NB4 (cell line): Measurements from ENCODE around the gene ANKRD55.
"Not testable (repeated sequence)": the region's sequence is repeated elsewhere in the genome, so short reads cannot be mapped to it uniquely, and the experiment has no call there.

ENCODE experiments used
- DNase-seq: peaks from one replicate; pipeline ENCODE4 v3.0.0; 2010; ENCODE audit warnings: low read depth
- H3K4me3 ChIP-seq: one replicate; pipeline ENCODE4 v1.5.1; 2011; ENCODE audit warnings: mild to moderate bottlenecking, low read depth, low read length, moderate library complexity
- CTCF ChIP-seq: IDR thresholded peaks from one replicate; pipeline ENCODE4 v1.5.1; 2012; ENCODE audit warnings: low read depth, low read length
- MAX ChIP-seq: IDR thresholded peaks from 2 replicates; pipeline ENCODE4 v1.6.1; 2011; ENCODE audit warnings: low read depth, low read length
- MYC ChIP-seq: IDR thresholded peaks from 2 replicates; pipeline ENCODE4 v1.6.1; 2011; ENCODE audit warnings: low read depth, low read length
- POLR2A ChIP-seq: IDR thresholded peaks from 2 replicates; pipeline ENCODE4 v1.6.1; 2011; ENCODE audit warnings: mild to moderate bottlenecking; ENCODE audit not compliant: insufficient read length; ENCODE audit errors: extremely low read depth

ANKRD55 gene

DNA sequence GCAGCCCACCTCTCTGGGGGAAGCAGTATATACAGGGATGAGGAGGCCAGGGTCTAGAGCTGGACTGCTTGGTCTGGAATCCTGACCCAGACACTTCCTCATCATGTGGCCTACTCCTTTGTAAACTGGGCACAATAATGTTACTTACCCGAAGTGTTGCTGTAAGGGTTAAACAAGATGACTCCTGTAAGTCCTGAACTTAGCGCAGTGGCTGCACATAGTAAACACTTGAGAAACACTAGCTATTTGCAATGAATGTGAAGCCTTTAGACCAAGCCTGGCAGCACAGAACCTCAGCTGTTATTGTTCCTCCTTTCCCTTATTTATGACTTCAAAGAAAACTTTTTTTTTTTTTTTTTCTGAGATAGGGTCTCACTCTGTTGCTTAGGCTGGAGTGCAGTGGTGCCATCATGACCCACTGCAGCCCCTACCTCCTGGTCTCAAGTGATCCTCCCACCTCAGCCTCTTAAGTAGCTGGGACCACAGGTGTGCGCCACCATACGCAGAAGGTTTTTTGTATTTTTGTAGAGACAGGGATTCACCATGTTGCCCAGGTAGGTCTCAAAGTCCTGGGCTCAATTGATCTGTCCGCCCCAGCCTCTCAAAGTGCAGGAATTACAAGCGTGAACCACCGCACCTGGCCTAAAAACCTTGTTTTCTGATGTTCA lies 142.2 kb downstream of the ANKRD55 start:
- TF ChIP-seq CTCF, result no peak
- no peak for TF ChIP-seq MAX
- no peak for TF ChIP-seq POLR2A
- no peak for TF ChIP-seq MYC
- no peak overlapping the region for H3K4me3 ChIP-seq
- no peak for DNase-seq

DNA sequence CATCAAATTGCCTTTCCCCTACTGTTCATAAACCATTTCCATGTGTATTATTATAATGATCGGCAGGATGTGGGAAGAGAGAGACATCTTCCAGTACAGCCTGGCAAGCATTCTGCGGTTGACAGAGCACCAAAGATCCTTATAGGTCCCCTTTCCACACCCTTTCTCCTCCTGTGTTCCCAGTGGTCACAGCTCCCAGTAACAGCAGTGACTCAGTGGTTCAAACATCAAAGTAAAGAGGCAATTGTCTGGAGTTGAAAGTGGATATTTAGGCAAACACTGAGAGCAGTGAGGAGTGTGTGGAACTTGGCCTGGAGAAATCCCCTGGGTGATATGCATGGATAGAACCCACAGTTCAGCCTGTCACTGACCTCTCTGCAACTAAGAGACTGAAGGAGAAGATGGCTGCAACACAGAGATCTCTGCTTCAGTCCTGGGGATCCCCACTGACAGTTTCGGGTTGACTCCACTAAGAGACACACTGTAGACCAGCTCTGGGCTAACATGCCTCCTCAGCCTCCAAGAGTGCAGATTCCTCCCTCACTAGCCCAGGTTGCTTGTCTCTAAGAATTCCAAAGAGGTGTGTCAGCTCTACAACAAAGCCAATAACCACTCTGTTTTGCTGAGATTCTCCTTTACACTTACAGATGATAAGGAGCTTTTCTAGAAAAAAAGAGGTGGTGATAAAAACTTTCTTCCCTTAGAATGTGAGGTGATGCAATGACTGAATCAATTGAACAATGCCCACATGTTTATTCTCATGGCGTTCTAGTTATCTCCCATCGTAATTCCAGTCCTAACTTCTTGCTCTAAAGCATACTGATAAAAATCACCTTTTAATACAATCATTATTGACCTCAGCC lies 143.9 kb downstream of the ANKRD55 start:
- H3K4me3 ChIP-seq, result no peak overlapping the region
- DNase-seq, result no peak
- TF ChIP-seq MYC (no peak), CTCF (no peak), MAX (no peak), POLR2A (no peak)

DNA sequence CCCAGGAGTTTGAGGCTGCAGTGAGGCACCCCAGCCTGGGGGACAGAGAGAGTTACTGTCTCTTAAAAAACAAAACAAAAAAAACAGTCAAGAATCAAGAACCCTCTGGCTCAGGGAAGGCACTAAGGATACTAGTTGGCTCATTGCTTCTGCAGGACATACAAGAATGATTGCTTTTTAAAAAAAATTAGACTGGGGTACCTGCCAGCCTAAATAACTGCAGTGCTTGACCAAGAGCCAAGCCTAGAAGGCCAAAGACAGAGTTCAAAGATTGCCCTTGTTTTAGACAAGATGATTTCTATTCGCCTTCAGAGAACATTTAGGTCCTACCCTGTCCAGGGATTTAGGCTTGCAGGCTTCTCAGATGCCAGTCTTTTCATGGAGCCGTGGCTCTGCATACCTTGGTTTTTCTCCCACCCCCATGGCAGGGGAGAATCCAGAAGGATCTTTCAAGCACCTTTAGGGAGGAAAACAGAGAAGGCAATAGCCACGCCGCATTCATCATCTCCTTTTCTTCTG lies 144.6 kb downstream of the ANKRD55 start:
- no peak overlapping the region for H3K4me3 ChIP-seq

GRCh38 chr5:56085193-56085592 lies 147.9 kb downstream of the ANKRD55 start:
- DNase-seq, result no peak
- H3K4me3 ChIP-seq, result no peak overlapping the region
- TF ChIP-seq POLR2A, result no peak
- no peak for TF ChIP-seq MYC
- no peak for TF ChIP-seq CTCF
- TF ChIP-seq MAX, result no peak

More for the DNA sequence above, 144.6 kb downstream of the ANKRD55 start:
- no peak for DNase-seq
- TF ChIP-seq MYC (no peak), MAX (no peak), CTCF (no peak), POLR2A (no peak)

- H3K4me3 ChIP-seq, result no peak overlapping the region
- DNase-seq, result no peak
- no peak for TF ChIP-seq POLR2A
- no peak for TF ChIP-seq MYC
- no peak for TF ChIP-seq CTCF
- no peak for TF ChIP-seq MAX
These were observed 149.8 kb downstream of the ANKRD55 start for GRCh38 chr5:56083286-56083854.

DNA sequence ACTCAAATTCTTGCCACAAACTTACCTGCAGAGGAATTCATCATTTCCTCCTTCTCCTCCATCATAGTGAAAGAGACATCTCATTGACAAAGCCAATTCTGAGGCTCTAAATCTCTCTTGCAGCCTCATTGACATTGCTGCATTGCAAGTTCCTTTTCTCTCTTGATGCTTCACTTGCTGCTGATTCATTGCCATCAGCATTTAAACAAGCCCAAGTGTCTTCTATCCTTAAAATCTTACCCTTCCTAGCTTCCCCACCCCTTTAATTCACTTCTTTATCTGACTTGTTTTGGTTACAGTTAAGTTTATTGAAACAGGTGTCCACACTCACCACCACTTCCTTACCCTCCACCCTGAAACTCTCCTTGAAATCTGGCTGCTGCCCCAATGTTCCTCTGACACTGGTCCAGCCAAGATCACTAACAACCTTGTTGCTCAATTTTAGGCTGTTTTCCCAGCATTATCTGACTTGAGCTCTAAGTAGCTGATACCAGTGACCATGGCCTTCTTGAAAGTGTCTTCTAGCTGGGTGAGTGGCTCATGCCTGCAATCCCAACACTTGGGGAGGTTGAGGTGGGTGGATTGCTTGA lies 152.0 kb downstream of the ANKRD55 start:
- H3K4me3 ChIP-seq, DNase-seq: not testable (repeated sequence)
